ENCODE results near the gene ADPGK.
"Not testable (repeated sequence)": the region's sequence is repeated elsewhere in the genome, so short reads cannot be mapped to it uniquely, and the experiment has no call there.

Gene ADPGK

GRCh38 chr15:72783640-72784455 is at the start of gene ADPGK:
TSS of gene ADPGK (minus strand) at chr15:72783758. CDS start at chr15:72783691, 67 bp downstream.
- DNase-seq (ENCODE audit: low read depth in 2 of 2): peak; percentile 91 to 97

GRCh38 chr15:72827226-72827625 is 43.7 kb upstream of the ADPGK start:
- DNase-seq (ENCODE audit: low read depth in 2 of 2): no peak

- no peak for DNase-seq (ENCODE audit: low read depth in 2 of 2)
These were observed 43.1 kb upstream of the ADPGK start for GRCh38 chr15:72826611-72827010.

- DNase-seq (ENCODE audit: low read depth in 2 of 2): no peak
These were observed 42.3 kb upstream of the ADPGK start for GRCh38 chr15:72825829-72826228.

- no peak for DNase-seq (ENCODE audit: low read depth in 2 of 2)
These were observed 41.2 kb upstream of the ADPGK start for GRCh38 chr15:72824781-72825180.

GRCh38 chr15:72824112-72824511 is 40.6 kb upstream of the ADPGK start:
- no peak for DNase-seq (ENCODE audit: low read depth in 2 of 2)

- DNase-seq (ENCODE audit: low read depth in 2 of 2): no peak
These were observed 36.7 kb upstream of the ADPGK start for GRCh38 chr15:72820278-72820677.

GRCh38 chr15:72818632-72819031 is 35.1 kb upstream of the ADPGK start:
- no peak for DNase-seq (ENCODE audit: low read depth in 2 of 2)

GRCh38 chr15:72813345-72814004 is 29.9 kb upstream of the ADPGK start:
- no peak for DNase-seq (ENCODE audit: low read depth in 2 of 2)

GRCh38 chr15:72809329-72809728 is 25.8 kb upstream of the ADPGK start:
- DNase-seq (ENCODE audit: low read depth in 2 of 2): no peak

GRCh38 chr15:72807346-72807745 is 23.8 kb upstream of the ADPGK start:
- not testable (repeated sequence) for DNase-seq (ENCODE audit: low read depth in 2 of 2)

- no peak for DNase-seq (ENCODE audit: low read depth in 2 of 2)
These were observed 19.4 kb upstream of the ADPGK start for GRCh38 chr15:72803006-72803405.

- no peak for DNase-seq (ENCODE audit: low read depth in 2 of 2)
These were observed 18.2 kb upstream of the ADPGK start for GRCh38 chr15:72801590-72802325.

- DNase-seq (ENCODE audit: low read depth in 2 of 2): no peak
These were observed 17.4 kb upstream of the ADPGK start for GRCh38 chr15:72800833-72801481.

- no peak for DNase-seq (ENCODE audit: low read depth in 2 of 2)
These were observed 14.3 kb upstream of the ADPGK start for GRCh38 chr15:72797834-72798233.

GRCh38 chr15:72797338-72797689 is 13.8 kb upstream of the ADPGK start:
- DNase-seq (ENCODE audit: low read depth in 2 of 2): no peak

GRCh38 chr15:72796515-72797337 is 13.2 kb upstream of the ADPGK start:
- DNase-seq (ENCODE audit: low read depth in 2 of 2): no peak

- no peak for DNase-seq (ENCODE audit: low read depth in 2 of 2)
These were observed 12.6 kb upstream of the ADPGK start for GRCh38 chr15:72796210-72796514.

- DNase-seq (ENCODE audit: low read depth in 2 of 2): no peak
These were observed 10.5 kb upstream of the ADPGK start for GRCh38 chr15:72793766-72794660.

- DNase-seq (ENCODE audit: low read depth in 2 of 2): no peak
These were observed 8.9 kb upstream of the ADPGK start for GRCh38 chr15:72792431-72792830.
